Fibroblast of lung (primary cell): ENCODE results near the gene EEF1AKMT3.

Experiments used
- CTCF ChIP-seq, 2 donors: IDR thresholded peaks in 1 of 2; conservative IDR thresholded peaks in 1 of 2; 1 replicate in 1 of 2; 2 replicates in 1 of 2; pipeline ENCODE4 v1.5.1; 2011 to 2012; ENCODE audit warnings: low read length in 2 of 2, control low read depth in 1 of 2, inconsistent platforms in 1 of 2, low read depth in 1 of 2, mild to moderate bottlenecking in 1 of 2
- EZH2 ChIP-seq: IDR thresholded peaks from 2 replicates; pipeline ENCODE4 v1.5.1; 2012; ENCODE audit warnings: low read length, control low read depth, mild to moderate bottlenecking; ENCODE audit errors: missing control alignments

DNA sequence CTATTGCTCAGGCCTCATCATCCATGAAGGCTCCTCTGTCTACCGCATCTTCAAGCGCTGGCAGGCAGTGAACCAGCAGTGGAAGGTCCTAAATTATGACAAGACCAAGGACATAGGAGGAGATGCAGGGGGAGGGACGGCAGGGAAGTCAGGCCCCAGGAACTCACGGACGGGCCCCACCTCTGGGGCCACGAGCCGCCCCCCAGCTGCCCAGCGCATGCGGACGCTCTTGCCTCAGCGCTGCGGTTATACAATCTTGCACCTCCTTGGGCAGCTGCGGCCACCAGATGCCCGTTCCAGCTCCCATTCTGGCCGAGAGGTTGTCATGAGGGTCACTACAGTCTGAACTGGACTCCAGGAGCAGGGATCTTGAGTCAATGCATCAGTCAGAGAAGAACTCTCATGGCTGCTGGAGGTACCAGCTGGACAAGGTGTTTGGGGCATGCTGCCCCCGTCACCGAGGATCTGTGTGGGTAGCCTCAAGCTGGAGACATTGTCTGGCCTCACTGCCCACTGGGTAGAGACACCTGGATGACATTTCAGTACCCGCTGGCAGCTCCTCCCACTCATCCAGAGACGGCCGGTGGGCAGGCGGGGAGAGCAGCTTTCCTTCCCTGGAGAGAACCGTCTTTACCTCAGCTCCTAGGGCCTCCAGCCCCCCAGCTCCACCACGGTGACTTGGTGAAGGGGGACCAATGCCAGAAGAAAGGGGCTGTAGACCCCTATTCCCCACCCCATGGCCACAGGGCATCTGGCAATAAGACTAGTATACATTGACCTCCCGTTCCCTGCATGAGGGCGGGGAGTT lies 13.7 kb upstream of the EEF1AKMT3 start:
- TF ChIP-seq CTCF (conservative IDR thresholded peaks at IDR 0.05 in 1 of 2, IDR thresholded peaks at IDR 0.05 in 1 of 2; ENCODE audit: low read depth in 1 of 2, low read length in 2 of 2) (no peak), EZH2 (no peak)
